Measurements from ENCODE around the gene VCAN. TPM values are rescaled to one million over a fixed set of nuclear protein-coding genes. Genes with fewer than 3 reads are reported as not detected.

Gene VCAN
- total RNA-seq, 1 experiment from 2014 or later: 0.12 TPM

GRCh38 chr5:83464261-83464660 is 7.3 kb upstream of the VCAN start:
- DNase-seq (ENCODE audit: extremely low read depth, low read depth): no peak

- DNase-seq (ENCODE audit: extremely low read depth, low read depth): no peak
These were observed 4.0 kb upstream of the VCAN start for GRCh38 chr5:83467371-83468035.

GRCh38 chr5:83469075-83469474 is 2.5 kb upstream of the VCAN start:
- no peak for DNase-seq (ENCODE audit: extremely low read depth, low read depth)

GRCh38 chr5:83470526-83471404 is 779 bp upstream of the VCAN start:
- no peak for DNase-seq (ENCODE audit: extremely low read depth, low read depth)

GRCh38 chr5:83472213-83472507 is 616 bp downstream of the VCAN start:
- no peak for DNase-seq (ENCODE audit: extremely low read depth, low read depth)

GRCh38 chr5:83472508-83473345 is 1.2 kb downstream of the VCAN start:
- no peak for DNase-seq (ENCODE audit: extremely low read depth, low read depth)

GRCh38 chr5:83473346-83474160 is 2.0 kb downstream of the VCAN start:
- peak; percentile 67 for DNase-seq (ENCODE audit: extremely low read depth, low read depth)

GRCh38 chr5:83474161-83474796 is 2.7 kb downstream of the VCAN start:
- peak; percentile 37 for DNase-seq (ENCODE audit: extremely low read depth, low read depth)

- no peak for DNase-seq (ENCODE audit: extremely low read depth, low read depth)
These were observed 3.4 kb downstream of the VCAN start for GRCh38 chr5:83474991-83475390.

- DNase-seq (ENCODE audit: extremely low read depth, low read depth): no peak
These were observed 3.9 kb downstream of the VCAN start for GRCh38 chr5:83475391-83475863.

GRCh38 chr5:83475935-83476814 is 4.6 kb downstream of the VCAN start:
- no peak for DNase-seq (ENCODE audit: extremely low read depth, low read depth)

GRCh38 chr5:83482961-83483360 is 11.4 kb downstream of the VCAN start:
- DNase-seq (ENCODE audit: extremely low read depth, low read depth): no peak

- no peak for DNase-seq (ENCODE audit: extremely low read depth, low read depth)
These were observed 12.8 kb downstream of the VCAN start for GRCh38 chr5:83484294-83484693.

GRCh38 chr5:83485842-83486241 is 14.3 kb downstream of the VCAN start:
- no peak for DNase-seq (ENCODE audit: extremely low read depth, low read depth)

GRCh38 chr5:83487155-83487554 is 15.6 kb downstream of the VCAN start:
- DNase-seq (ENCODE audit: extremely low read depth, low read depth): no peak

GRCh38 chr5:83488271-83488670 is 16.7 kb downstream of the VCAN start:
- DNase-seq (ENCODE audit: extremely low read depth, low read depth): no peak

GRCh38 chr5:83488821-83489220 is 17.3 kb downstream of the VCAN start:
- DNase-seq (ENCODE audit: extremely low read depth, low read depth): no peak

- DNase-seq (ENCODE audit: extremely low read depth, low read depth): no peak
These were observed 18.7 kb downstream of the VCAN start for GRCh38 chr5:83490203-83490602.

- DNase-seq (ENCODE audit: extremely low read depth, low read depth): no peak
These were observed 20.8 kb downstream of the VCAN start for GRCh38 chr5:83492331-83492730.
